Trophoblast cell (in vitro differentiated cells and primary cell): ENCODE results near the gene TSEN15.

Source experiments
- DNase-seq, 2 donors: peaks; one replicate each; pipeline ENCODE4 v3.0.0-alpha.2; 2016
- H2AFZ ChIP-seq: 2 replicates; pipeline ENCODE4 v1.6.1; 2013; ENCODE audit warnings: low read length, moderate library complexity, mild to moderate bottlenecking; ENCODE audit not compliant: insufficient read depth, poor library complexity
- H2AK5ac ChIP-seq: 2 replicates; pipeline ENCODE4 v1.6.1; 2013; ENCODE audit warnings: mild to moderate bottlenecking, low read length
- H2BK120ac ChIP-seq: 2 replicates; pipeline ENCODE4 v1.6.1; 2013; ENCODE audit warnings: low read length, mild to moderate bottlenecking, moderate library complexity; ENCODE audit not compliant: insufficient read depth, poor library complexity
- H2BK12ac ChIP-seq: 2 replicates; pipeline ENCODE4 v1.6.1; 2013; ENCODE audit warnings: mild to moderate bottlenecking, low read length, moderate library complexity
- H2BK5ac ChIP-seq: 2 replicates; pipeline ENCODE4 v1.6.1; 2013; ENCODE audit warnings: low read length, low read depth, moderate library complexity, mild to moderate bottlenecking; ENCODE audit not compliant: poor library complexity
- H3K14ac ChIP-seq: 2 replicates; pipeline ENCODE4 v1.6.1; 2013; ENCODE audit warnings: mild to moderate bottlenecking, low read length
- H3K18ac ChIP-seq: 2 replicates; pipeline ENCODE4 v1.6.1; 2013; ENCODE audit warnings: mild to moderate bottlenecking, low read length
- H3K23ac ChIP-seq: 2 replicates; pipeline ENCODE4 v1.6.1; 2013; ENCODE audit warnings: low read length
- H3K27ac ChIP-seq: 2 replicates; pipeline ENCODE4 v1.5.1; 2013; ENCODE audit warnings: low read depth, mild to moderate bottlenecking, inconsistent platforms, low read length, moderate library complexity
- H3K27me3 ChIP-seq: 2 replicates; pipeline ENCODE4 v1.6.1; 2013; ENCODE audit warnings: inconsistent platforms, mild to moderate bottlenecking, low read length, moderate library complexity; ENCODE audit not compliant: insufficient read depth
- H3K36me3 ChIP-seq, 2 experiments: 1 replicate in 1 of 2; 2 replicates in 1 of 2; pipeline ENCODE4 v1.6.1; 2013; ENCODE audit warnings: low read length in 2 of 2, mild to moderate bottlenecking in 2 of 2, moderate library complexity in 1 of 2; ENCODE audit not compliant: insufficient read depth in 2 of 2, control insufficient read depth in 1 of 2
- H3K4ac ChIP-seq: 2 replicates; pipeline ENCODE4 v1.6.1; 2013; ENCODE audit warnings: low read depth, mild to moderate bottlenecking, low read length, moderate library complexity
- H3K4me1 ChIP-seq, 2 experiments: 1 replicate in 1 of 2; 2 replicates in 1 of 2; pipeline ENCODE4 v1.6.1; 2013; ENCODE audit warnings: low read length in 2 of 2, mild to moderate bottlenecking in 2 of 2, moderate library complexity in 1 of 2; ENCODE audit not compliant: insufficient read depth in 2 of 2, control insufficient read depth in 1 of 2
- H3K4me2 ChIP-seq: 2 replicates; pipeline ENCODE4 v1.6.1; 2013; ENCODE audit warnings: inconsistent platforms, mild to moderate bottlenecking, low read length, moderate library complexity
- H3K4me3 ChIP-seq: 2 replicates; pipeline ENCODE4 v1.5.1; 2013; ENCODE audit warnings: mild to moderate bottlenecking, low read depth, low read length, inconsistent platforms
- H3K79me1 ChIP-seq: one replicate; pipeline ENCODE4 v1.6.1; 2013; ENCODE audit warnings: low read length
- H3K79me2 ChIP-seq: 2 replicates; pipeline ENCODE4 v1.6.1; 2013; ENCODE audit warnings: low read length, mild to moderate bottlenecking; ENCODE audit not compliant: control insufficient read depth, insufficient read depth, poor library complexity
- H3K9ac ChIP-seq: 2 replicates; pipeline ENCODE4 v1.6.1; 2013; ENCODE audit warnings: mild to moderate bottlenecking, low read length
- H3K9me3 ChIP-seq: 2 replicates; pipeline ENCODE4 v1.6.1; 2013; ENCODE audit warnings: low read depth, mild to moderate bottlenecking, control low read depth, inconsistent platforms, low read length; ENCODE audit not compliant: insufficient read depth
- H4K12ac ChIP-seq: 2 replicates; pipeline ENCODE4 v1.6.1; 2013; ENCODE audit warnings: low read depth, mild to moderate bottlenecking, low read length, moderate library complexity
- H4K8ac ChIP-seq: 2 replicates; pipeline ENCODE4 v1.6.1; 2013; ENCODE audit warnings: low read depth, mild to moderate bottlenecking, low read length, moderate library complexity
- H4K91ac ChIP-seq: one replicate; pipeline ENCODE4 v1.6.1; 2013; ENCODE audit warnings: low read depth, mild to moderate bottlenecking, low read length, moderate library complexity
- WGBS: extraction: QIAGEN DNeasy Blood & Tissue Kit; methylation state at CpG from one replicate; pipeline ENCODE4 v1.1.7; 2013; ENCODE audit warnings: missing lambda C conversion rate; ENCODE audit not compliant: insufficient read length, insufficient coverage; ENCODE audit errors: extremely low coverage; 5-methylcytosine and 5-hydroxymethylcytosine counted together

The TSEN15 gene

DNA sequence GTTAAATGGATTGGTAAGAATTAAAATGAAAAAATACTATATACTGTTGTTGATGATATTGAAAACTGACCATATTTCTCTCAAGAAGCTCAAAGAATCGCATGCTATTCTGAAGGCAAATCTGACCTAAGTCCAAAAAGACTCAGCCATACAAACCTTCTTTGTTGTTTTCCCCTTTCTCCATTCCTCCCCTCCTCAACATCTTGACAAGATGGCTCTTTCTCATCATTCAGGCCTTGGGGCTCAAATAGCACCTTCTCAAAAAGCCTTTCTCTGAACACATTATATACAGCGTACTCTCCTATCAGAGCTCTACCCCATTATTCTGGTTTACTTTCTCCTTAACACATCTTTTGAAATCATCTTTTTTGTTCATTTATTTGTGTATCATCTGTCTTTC lies 31.2 kb upstream of the TSEN15 start:
- no peak overlapping the region for H4K12ac ChIP-seq
- H4K8ac ChIP-seq, result no peak overlapping the region
- no peak overlapping the region for H3K27ac ChIP-seq
- H3K79me2 ChIP-seq, result no peaks in the 10 kb centered on the region
- H3K79me1 ChIP-seq, result no peaks in the 10 kb centered on the region
- no peaks in the 10 kb centered on the region for H3K4me1 ChIP-seq
- no peaks in the 10 kb centered on the region for H3K9me3 ChIP-seq
- no peak overlapping the region for H3K18ac ChIP-seq
- no peak overlapping the region for H2BK5ac ChIP-seq
- H3K14ac ChIP-seq, result no peak overlapping the region
- no peak overlapping the region for H2BK12ac ChIP-seq
- no peak for DNase-seq
- no peak overlapping the region for H4K91ac ChIP-seq
- no peaks in the 10 kb centered on the region for H3K27me3 ChIP-seq
- no peak overlapping the region for H3K4me3 ChIP-seq
- H3K23ac ChIP-seq, result no peak overlapping the region
- H3K9ac ChIP-seq, result no peak overlapping the region
- no peak overlapping the region for H2AFZ ChIP-seq
- H3K36me3 ChIP-seq, result no peaks in the 10 kb centered on the region
- no peak overlapping the region for H3K4me2 ChIP-seq
- WGBS, result no CpG with 5 or more reads among the region's 2 CpGs
- no peak overlapping the region for H2AK5ac ChIP-seq
- H3K4ac ChIP-seq, result no peak overlapping the region
- no peak overlapping the region for H2BK120ac ChIP-seq

DNA sequence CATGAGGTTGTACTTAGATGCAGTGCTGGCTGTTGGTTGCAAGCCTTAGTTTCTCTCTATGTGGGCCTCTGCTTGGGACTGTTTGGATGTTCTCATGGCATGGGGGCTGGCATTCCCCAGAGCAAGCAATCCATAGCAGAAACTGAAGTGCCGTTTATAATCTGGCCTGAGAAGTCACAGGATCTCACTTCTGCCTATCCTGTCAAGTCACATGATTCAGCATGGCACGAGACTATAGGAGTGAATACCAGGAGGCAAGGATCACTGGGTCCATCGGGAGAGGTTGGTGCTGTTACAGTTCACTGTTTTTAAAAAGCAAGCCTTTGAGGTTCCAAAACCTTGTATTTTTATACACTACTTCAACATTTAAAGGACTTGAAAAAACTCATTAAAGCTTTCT lies 30.7 kb upstream of the TSEN15 start:
- no peak overlapping the region for H2BK5ac ChIP-seq
- H4K12ac ChIP-seq, result no peak overlapping the region
- no peak overlapping the region for H2AFZ ChIP-seq
- H3K79me1 ChIP-seq, result no peaks in the 10 kb centered on the region
- no peak for DNase-seq
- H3K9me3 ChIP-seq, result no peaks in the 10 kb centered on the region
- no peak overlapping the region for H3K4me2 ChIP-seq
- H3K4ac ChIP-seq, result no peak overlapping the region
- no peaks in the 10 kb centered on the region for H3K36me3 ChIP-seq
- H3K4me3 ChIP-seq, result no peak overlapping the region
- H4K8ac ChIP-seq, result no peak overlapping the region
- no peak overlapping the region for H3K23ac ChIP-seq
- H3K79me2 ChIP-seq, result no peaks in the 10 kb centered on the region
- no peak overlapping the region for H2BK120ac ChIP-seq
- H2BK12ac ChIP-seq, result no peak overlapping the region
- H3K18ac ChIP-seq, result no peak overlapping the region
- H2AK5ac ChIP-seq, result no peak overlapping the region
- no peak overlapping the region for H4K91ac ChIP-seq
- no peak overlapping the region for H3K27ac ChIP-seq
- H3K9ac ChIP-seq, result no peak overlapping the region
- no peaks in the 10 kb centered on the region for H3K27me3 ChIP-seq
- no peaks in the 10 kb centered on the region for H3K4me1 ChIP-seq
- H3K14ac ChIP-seq, result no peak overlapping the region
- no CpG with 5 or more reads among the region's 3 CpGs for WGBS

DNA sequence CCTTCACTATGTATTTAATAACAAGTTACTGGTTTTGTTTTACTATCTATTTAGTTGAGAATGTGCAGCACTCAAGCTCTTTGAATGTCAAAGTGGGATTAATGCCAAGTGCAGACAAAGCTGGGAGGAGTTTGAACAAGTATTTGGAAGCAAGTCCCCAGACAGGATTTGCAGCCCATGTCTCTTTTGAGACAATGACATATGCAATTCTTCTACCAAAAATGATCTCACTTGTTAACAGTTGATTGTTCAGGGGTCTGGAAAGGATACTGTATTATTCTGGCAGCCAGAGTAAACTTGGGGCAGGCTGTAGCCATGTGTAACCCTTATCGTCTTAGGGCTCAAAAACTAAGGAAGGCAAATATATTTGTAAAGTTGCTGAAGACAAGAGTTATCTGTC lies 29.8 kb upstream of the TSEN15 start:
- H3K27ac ChIP-seq, result no peak overlapping the region
- no peaks in the 10 kb centered on the region for H3K79me2 ChIP-seq
- no peaks in the 10 kb centered on the region for H3K9me3 ChIP-seq
- H3K18ac ChIP-seq, result no peak overlapping the region
- no peak overlapping the region for H3K4ac ChIP-seq
- no peak overlapping the region for H2AFZ ChIP-seq
- no peak for DNase-seq
- no peak overlapping the region for H3K4me2 ChIP-seq
- H3K14ac ChIP-seq, result no peak overlapping the region
- no peak overlapping the region for H3K9ac ChIP-seq
- no CpG with 5 or more reads among the region's 1 CpG for WGBS
- no peak overlapping the region for H4K12ac ChIP-seq
- H3K79me1 ChIP-seq, result no peaks in the 10 kb centered on the region
- no peak overlapping the region for H4K91ac ChIP-seq
- H2BK120ac ChIP-seq, result no peak overlapping the region
- H3K4me3 ChIP-seq, result no peak overlapping the region
- H3K23ac ChIP-seq, result no peak overlapping the region
- no peak overlapping the region for H2BK5ac ChIP-seq
- no peaks in the 10 kb centered on the region for H3K36me3 ChIP-seq
- no peak overlapping the region for H4K8ac ChIP-seq
- H2AK5ac ChIP-seq, result no peak overlapping the region
- H3K27me3 ChIP-seq, result no peaks in the 10 kb centered on the region
- H2BK12ac ChIP-seq, result no peak overlapping the region
- no peaks in the 10 kb centered on the region for H3K4me1 ChIP-seq

DNA sequence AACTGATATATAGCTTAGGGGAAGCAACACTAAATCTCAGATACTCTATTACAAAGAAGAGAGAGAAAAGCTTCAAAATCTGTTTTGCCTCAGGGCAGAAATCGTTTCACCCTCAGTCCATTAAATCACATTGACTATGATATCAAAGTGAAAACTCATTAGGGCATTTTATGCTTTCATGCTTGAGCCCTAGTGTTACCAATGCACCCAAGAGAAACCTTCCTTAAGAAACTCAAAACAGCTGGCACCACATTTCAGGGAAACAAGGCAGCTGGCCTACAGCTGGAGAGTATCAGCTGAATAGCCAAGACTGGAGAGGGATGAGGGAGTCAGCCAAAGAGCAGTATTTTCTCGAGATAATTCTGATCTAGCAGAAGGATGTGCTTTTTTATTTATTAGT lies 28.9 kb upstream of the TSEN15 start:
- Histone ChIP-seq H3K4ac (no peak overlapping the region), H2BK12ac (no peak overlapping the region), H3K79me1 (no peaks in the 10 kb centered on the region), H3K36me3 (no peaks in the 10 kb centered on the region), H3K14ac (no peak overlapping the region), H3K27me3 (no peaks in the 10 kb centered on the region), H3K9ac (no peak overlapping the region), H2AK5ac (no peak overlapping the region), H3K18ac (no peak overlapping the region), H3K4me2 (no peak overlapping the region), H2BK5ac (no peak overlapping the region), H3K23ac (no peak overlapping the region), H2AFZ (no peak overlapping the region), H4K12ac (no peak overlapping the region), H3K27ac (no peak overlapping the region), H3K4me3 (no peak overlapping the region), H2BK120ac (no peak overlapping the region), H4K8ac (no peak overlapping the region), H3K9me3 (no peaks in the 10 kb centered on the region), H3K79me2 (no peaks in the 10 kb centered on the region), H3K4me1 (no peaks in the 10 kb centered on the region), H4K91ac (no peak overlapping the region)
- WGBS, result no CpG with 5 or more reads among the region's 2 CpGs
- DNase-seq, result no peak

DNA sequence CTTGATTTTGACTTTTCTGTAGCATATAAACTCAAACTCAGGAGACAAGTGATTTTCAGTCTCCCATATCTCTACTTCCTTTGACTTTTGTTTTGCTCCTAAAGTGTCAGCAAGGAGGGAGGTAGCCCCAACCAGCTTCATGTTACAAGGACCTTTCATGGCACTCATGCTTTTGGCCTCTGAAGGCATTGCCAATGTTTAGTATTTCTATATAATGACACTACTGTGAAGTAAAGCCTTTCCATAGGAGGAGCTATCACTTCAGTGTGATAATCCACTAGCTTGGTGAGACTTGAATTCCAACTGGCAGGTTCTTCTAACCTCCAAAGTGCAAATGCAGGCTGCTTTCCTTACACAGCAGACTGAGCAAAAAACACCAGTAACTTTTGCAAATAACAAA lies 28.4 kb upstream of the TSEN15 start:
- Histone ChIP-seq H3K4me3 (no peak overlapping the region), H3K14ac (no peak overlapping the region), H3K9ac (no peak overlapping the region), H3K4me2 (no peak overlapping the region), H4K12ac (no peak overlapping the region), H3K4me1 (peaks cover 0 to 2% of the 10 kb centered on the region in 2 experiments), H3K79me1 (no peaks in the 10 kb centered on the region), H2BK12ac (no peak overlapping the region), H2BK5ac (no peak overlapping the region), H3K27ac (no peak overlapping the region), H3K27me3 (no peaks in the 10 kb centered on the region), H2AK5ac (no peak overlapping the region), H3K18ac (no peak overlapping the region), H3K23ac (no peak overlapping the region), H2AFZ (no peak overlapping the region), H3K4ac (no peak overlapping the region), H3K79me2 (no peaks in the 10 kb centered on the region), H3K36me3 (no peaks in the 10 kb centered on the region), H3K9me3 (no peaks in the 10 kb centered on the region), H2BK120ac (no peak overlapping the region), H4K8ac (no peak overlapping the region), H4K91ac (no peak overlapping the region)
- no peak for DNase-seq
